Esophagus squamous epithelium (tissue), 4 donors: Measurements from ENCODE around the gene ITPA.

Experiments
- CTCF ChIP-seq, 6 experiments: fragments of 450-650 bp in 4 of 6; fragments of 200-600 bp in 2 of 6; sonication (generic) in 2 of 6; IDR thresholded peaks; one replicate each; pipeline ENCODE4 v1.5.1; 2016 to 2019; ENCODE audit warnings: antibody characterized with exemption in 6 of 6, mild to moderate bottlenecking in 4 of 6, moderate library complexity in 4 of 6
- POLR2A ChIP-seq, 4 donors: fragments of 450-650 bp; IDR thresholded peaks; one replicate each; pipeline ENCODE4 v1.6.1; 2017; ENCODE audit warnings: antibody characterized with exemption in 4 of 4, mild to moderate bottlenecking in 4 of 4, moderate library complexity in 3 of 4

GRCh38 chr20:3164763-3165410, 44.4 kb upstream of the ITPA start:
- TF ChIP-seq CTCF (IDR thresholded peaks at IDR 0.05) (no peak), POLR2A (IDR thresholded peaks at IDR 0.05) (no peak)
